Skeletal muscle cell (primary cell): ENCODE data around the gene KRT26.
"Not testable (repeated sequence)": the region's sequence is repeated elsewhere in the genome, so short reads cannot be mapped to it uniquely, and the experiment has no call there.

ENCODE experiments used
- DNase-seq: peaks from one replicate; pipeline ENCODE4 v3.0.0-alpha.2; 2010; ENCODE audit warnings: low read depth
- H3K4me3 ChIP-seq: 2 replicates; pipeline ENCODE4 v1.5.1; 2011; ENCODE audit warnings: low read depth, mild to moderate bottlenecking, control low read depth, low read length, moderate library complexity

Gene KRT26, protein sequence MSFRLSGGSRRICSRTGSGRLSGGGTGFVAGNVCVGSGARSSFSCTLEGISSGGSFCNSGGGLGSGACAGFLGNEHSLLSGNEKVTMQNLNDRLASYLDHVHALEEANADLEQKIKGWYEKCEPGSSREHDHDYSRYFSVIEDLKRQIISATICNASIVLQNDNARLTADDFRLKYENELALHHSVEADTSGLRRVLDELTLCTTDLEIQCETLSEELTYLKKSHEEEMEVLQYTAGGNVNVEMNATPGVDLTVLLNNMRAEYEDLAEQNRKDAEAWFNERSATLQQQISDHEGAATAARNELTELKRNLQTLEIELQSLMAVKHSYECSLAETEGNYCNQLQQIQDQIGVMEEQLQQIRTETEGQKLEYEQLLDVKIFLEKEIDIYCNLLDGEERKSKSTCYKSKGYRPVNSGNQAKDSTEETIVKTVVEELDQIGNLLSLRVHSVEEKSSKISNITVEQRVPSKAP

DNA sequence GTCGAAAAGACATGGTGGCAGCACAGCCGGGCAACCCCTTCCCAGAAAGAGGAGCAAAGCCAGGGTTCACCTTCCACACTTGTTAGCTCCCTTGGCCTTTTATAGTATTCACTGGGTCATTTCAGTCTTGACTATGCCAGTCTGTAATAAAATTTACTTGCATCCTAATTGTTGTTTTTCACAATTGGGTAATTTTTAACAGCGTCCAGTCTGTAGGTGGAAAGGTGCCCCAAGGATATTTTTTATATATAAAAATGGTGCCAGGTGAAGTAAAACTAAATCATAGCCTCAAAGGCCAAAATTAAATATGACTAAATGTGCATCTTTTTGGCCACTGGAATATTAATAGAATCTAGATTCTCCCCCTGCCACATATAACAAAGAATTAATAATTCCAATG lies at the start of gene KRT26:
KRT26 (minus strand) TSS at position 101 of the 400 bp plus-strand sequence; CDS start at position 13, 88 bp downstream.
- no peak within 1 kb of the TSS for H3K4me3 ChIP-seq
- DNase-seq: no peak

DNA sequence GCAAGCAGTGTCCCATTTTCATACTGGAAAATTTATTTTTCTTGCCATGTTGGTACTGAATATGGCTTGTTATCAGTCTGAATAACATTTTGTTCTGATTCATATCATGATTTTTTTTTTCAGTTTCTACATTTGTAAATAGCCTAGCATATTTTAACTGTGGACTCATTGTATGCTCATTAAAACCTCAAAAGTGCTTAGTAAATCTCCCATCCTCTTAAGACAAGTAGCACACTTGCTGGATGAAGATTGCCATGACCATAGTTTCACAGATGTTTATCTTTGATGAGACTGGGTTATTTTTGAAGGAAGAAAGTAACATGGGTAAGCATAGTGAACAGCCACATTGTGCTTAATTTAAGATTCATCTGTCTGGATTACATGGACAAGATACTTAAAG lies 49.5 kb upstream of the KRT26 start:
- DNase-seq: no peak
- H3K4me3 ChIP-seq: no peak overlapping the region

DNA sequence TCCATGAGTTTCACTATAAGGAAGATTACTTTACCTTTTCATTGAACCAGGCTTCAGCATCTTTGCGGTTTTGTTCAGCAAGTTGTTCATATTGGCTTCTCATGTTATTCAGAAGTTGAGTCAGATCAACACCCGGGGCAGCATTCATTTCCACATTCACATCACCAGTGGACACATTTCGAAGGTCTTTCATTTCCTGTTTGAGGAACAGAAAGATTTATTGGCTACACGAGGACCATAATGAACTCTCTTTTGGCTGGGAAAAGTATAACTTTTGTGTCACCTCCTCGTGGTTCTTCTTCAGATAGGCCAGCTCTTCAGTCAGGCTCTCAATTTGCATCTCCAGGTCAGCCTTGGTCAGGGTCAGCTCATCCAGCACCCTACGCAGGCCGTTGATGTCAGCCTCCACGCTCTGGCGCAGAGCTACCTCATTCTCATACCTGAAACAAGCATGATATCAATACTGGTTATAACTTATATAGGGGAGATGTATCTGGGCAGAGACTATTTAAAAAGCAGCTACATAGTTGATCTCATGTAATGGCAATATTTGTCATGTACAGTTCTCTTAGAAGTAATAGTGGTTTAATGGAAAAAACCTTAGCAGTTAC lies 48.3 kb upstream of the KRT26 start:
- no peak for DNase-seq
- H3K4me3 ChIP-seq: no peak overlapping the region

DNA sequence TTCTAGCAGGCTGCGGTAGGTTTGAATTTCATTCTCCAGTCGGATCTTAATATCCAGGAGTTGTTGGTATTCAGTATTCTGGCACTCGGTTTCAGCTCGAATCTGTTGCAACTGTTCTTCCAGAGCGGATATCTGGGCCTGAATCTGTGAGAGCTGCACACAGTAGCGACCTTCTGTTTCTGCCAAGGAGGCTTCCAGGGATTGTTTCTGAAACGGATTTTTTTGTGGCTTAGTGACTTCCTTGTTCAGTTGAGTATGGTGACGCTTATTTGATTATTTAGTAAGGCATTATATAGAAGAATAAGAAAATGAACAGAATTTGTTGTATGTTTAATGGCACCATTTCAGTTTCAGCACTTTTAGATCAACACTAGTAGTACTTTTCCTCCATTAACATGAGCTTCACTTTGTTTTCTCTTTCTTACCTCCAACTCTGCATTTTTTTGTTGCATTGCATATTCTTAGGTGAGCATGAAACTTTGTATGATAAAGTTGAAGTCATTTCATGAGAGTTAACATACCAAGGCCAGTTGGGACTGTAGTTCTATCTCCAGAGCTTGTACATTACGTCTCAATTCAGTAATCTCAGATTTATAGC lies 47.6 kb upstream of the KRT26 start:
- DNase-seq: no peak
- H3K4me3 ChIP-seq: peak overlapping the region; percentile 65

DNA sequence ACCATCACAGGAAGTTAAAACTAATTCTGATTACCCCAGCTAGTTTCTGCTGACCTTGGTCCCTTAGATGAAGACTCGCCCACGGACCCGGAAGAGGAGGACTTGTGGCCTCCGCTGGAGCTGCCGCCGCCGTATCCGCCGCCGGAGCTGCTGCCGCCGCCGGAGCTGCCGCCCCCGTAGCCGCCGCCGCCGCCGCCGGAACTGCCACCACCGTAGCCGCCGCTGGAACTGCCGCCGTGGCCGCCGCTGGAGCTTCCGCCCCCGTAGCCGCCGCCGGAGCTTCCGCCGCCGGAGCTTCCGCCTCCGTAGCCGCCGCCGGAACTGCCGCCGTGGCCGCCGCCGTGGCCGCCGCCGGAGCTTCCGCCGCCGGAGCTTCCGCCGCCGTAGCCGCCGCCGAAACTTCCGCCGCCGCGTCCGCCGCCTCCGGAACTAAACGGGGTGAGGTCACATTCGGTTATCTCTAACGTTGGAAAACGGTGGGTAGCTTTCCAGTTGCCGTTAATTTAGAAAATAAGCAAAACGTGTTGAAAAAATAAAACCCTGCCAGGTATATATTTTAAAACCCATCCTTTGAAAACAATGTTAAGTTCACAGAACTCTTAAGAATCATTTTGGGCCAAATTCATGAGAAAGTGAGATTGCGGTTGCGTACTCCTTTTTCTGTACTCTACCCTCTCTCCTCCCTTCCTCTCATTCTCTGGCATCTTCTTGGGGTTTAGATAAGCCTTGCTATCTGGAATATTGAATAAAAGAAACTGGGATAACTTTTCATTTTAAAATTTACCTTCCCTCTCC lies 46.9 kb upstream of the KRT26 start:
- no peak for DNase-seq
- H3K4me3 ChIP-seq: peak overlapping the region; percentile 70

DNA sequence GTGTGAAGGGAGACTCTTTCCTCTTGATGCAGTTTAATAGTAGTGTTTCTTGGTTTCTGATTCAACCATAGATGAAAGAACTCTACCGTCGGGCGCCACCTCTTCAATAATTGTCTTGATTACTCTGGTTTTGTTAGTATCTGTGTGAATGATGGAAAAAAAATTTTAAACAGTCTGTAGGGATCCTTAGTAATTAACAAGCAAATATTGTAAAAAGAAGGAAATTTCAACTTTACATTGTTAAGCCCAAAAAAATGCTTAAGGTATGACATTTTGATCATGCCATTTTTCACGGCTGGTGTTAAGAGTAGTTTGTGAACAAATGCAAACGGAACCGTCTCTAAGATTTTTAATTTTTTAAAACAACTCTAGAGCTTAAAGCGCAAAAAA lies 46.3 kb upstream of the KRT26 start:
- peak overlapping the region; percentile 70 for H3K4me3 ChIP-seq
- DNase-seq: no peak

DNA sequence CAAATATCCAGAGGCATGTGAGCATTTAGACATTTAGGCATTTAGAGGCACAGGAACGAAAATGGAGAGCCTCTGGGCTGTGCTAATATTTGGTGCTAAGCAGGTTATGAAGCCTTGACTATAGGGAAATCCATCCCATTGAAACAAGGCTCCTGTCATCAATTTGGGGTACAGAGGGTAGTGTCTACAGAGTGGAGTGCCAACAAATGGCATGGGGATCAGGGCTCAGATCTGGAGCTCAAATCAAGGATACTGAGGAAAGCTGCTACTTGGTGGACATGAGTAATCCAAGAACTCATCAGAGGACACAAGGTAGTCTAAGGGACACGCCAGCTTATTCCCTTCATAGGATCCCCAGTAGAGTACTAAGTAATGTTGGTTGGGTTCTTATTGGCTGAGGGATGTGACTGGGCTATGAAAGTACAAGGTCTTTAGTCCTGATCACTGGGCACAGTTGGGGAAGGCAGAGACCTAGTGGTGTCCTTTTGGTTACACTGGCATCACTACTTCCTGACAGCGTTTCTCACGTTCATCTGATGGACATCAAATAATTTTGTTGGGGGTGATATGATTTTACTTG lies 45.2 kb upstream of the KRT26 start:
- no peak overlapping the region for H3K4me3 ChIP-seq
- no peak for DNase-seq

DNA sequence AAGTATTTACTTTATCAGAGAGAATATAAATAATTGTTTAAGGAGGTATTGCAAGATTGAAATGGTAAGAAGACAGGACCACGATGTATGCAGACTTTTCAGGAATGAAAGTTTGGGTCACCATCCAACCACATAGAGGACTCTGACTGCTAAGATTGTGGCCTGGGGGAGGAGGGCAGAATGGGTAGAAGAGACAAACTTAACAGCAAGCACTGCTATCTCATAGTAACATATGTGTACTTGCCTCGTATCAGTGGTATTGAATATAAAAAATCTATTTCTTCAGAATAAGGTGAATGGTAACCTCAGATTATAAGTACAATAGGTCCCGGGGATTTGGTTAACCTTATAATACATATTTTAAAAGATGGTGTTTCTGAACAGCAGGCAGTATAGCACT lies 44.6 kb upstream of the KRT26 start:
- no peak for DNase-seq
- no peak overlapping the region for H3K4me3 ChIP-seq

DNA sequence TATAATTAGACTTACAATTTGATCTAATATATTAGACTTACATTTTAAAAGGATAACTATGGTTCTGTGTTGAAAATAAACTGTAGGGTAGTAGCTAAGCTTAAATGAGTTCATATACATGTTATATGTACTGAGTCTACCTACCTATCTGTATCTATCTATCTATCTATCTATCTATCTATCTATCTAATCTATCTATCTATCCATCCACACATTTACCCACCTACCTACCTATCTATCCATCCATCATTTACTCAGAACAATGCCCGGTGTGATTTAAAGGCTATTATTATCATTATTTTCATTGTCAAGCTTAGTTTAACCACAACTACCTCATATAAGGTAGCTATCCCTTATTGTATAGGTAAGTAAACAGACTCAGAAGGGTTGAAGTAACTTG lies 43.4 kb upstream of the KRT26 start:
- H3K4me3 ChIP-seq: no peak overlapping the region
- DNase-seq: no peak

DNA sequence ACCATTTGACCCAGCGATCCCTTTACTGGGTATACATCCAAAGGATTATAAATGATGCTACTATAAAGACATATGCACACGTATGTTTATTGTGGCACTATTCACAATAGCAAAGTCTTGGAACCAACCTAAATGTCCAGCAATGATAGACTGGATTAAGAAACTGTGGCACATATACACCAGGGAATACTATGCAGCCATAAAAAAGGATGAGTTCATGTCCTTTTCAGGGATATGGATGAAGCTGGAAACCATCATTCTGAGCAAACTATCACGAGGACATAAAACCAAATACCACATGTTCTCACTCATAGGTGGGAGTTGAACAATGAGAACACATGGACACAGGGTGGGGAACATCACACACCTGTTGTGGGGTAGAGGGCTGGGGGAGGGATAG lies 42.7 kb upstream of the KRT26 start:
- not testable (repeated sequence) for H3K4me3 ChIP-seq, DNase-seq

DNA sequence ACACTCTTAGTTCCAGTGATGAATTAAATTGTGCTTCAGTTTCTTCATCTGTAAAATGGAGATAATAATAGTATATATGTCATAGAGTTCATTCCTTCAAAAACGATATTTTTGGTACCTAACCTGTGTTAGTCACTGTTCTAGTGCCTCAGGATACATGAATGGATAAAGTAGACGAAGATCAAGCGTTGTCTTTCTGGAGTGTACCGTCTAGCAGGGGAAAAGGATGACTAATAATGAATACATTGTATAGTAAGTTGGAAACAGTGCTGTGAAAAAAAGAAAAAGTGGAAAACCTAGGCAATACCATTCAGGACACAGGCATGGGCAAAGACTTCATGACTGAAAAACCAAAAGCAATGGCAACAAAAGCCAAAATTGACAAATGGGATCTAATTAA lies 41.8 kb upstream of the KRT26 start:
- DNase-seq: no peak

DNA sequence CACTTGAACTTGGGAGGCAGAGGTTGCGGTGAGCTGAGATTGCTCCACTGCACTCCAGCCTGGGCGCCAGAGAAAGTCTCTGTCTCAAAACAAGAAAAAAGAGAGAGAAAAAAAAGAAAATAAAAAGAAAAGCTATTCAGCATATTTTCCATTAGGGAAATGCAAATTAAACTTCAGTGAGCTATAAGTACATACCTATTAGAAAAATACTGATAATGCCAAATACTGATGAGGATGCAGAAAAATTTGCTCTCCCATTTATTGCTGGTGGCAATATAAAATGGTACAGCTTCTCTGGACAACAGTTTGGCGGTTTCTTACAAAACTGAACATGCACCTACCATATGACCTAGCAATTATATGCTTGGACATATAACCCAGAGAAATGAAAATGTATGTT lies 40.6 kb upstream of the KRT26 start:
- no peak overlapping the region for H3K4me3 ChIP-seq
- no peak for DNase-seq

More for the DNA sequence above, 41.8 kb upstream of the KRT26 start:
- no peak overlapping the region for H3K4me3 ChIP-seq

DNA sequence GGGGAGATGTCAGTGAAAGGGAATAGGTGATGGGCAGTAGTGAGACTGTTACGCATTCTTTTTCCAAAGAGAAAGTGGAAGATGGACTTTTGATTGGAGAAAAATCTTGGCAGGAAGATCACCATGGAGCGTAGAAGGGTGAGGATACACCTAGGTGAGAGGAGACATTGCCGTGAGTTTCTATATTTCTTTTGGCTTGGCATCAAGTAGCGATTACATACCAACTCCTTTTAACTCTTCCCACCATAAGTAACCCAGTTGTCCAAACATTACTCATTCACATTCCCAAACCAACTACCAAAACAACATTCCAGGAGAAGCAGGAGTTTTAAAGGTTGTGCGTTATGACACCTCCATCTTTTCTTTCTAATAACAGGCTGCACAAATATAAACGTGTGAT lies 38.5 kb upstream of the KRT26 start:
- no peak for DNase-seq
- no peak overlapping the region for H3K4me3 ChIP-seq

DNA sequence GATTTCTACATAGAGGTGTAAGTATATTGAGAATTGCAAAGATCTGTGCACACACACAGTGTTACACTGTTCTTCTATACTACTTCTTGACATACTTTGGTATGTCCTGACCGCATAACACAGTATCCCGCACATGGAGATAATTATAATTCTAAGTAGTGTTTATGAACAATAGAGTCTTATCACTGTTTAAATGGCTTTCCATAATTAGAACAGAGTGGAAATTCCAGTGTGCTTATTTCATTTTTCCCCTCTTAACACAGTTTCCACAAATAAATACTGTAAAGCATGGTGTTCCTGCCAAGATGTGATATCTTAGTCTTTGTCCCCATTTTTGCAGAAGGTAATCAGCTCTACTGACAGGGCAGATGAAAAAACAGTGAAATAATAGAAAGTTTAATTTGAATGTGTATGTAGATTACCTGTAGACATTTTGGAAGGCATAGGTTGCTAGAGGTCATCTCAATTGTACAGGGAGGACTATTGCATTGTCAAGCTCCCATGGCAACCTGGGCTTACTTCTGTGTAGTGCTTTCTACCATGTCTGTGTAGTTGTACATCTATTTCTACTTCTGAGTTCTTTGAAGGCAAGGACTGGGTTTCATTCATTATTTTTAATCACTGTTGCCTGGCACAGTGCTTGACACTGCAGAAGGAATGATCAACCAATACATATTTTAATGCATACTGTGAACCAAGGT lies 37.9 kb upstream of the KRT26 start:
- no peak overlapping the region for H3K4me3 ChIP-seq
- no peak for DNase-seq

DNA sequence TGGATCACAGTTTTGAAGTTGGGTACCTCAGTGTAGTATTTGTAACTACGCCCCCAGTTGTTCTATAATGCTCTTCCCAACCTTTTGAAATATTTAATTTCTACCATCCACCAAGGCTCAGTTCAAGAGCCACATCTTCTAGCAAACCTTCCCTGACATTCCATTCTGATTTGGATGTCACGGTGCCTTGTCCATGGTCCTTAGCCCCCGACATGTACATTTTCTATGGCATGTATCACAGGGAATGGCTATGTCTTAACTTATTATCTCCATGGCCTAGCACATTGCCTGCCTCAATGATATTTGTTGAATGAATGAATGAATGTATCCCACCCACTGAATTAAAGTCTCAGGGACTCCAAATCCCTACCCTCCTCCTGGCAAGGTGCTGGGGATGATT lies 34.1 kb upstream of the KRT26 start:
- DNase-seq: no peak
- H3K4me3 ChIP-seq: no peak overlapping the region

DNA sequence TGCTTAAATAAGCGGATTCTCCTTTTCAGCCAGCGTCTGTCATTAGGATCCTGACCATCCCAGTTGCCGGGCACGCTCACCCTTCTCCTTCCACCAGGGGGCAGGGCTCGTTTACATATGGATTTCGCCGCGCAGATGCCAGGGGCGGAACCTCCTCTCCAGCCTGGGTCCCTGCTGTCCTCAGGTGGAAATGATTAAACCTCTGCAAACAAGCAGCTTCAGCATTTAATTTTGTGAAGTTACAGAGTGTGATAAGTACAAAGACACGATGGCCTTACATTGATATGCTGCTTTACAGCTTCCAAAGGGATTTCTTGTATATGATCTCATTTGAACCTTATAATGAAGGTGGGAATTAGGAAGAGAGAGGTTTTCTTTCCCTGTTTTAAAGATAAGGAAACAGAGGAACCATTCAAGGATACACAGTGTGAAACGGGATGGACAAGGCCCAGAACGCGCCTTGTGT lies 31.6 kb upstream of the KRT26 start:
- no peak overlapping the region for H3K4me3 ChIP-seq
- DNase-seq: no peak

DNA sequence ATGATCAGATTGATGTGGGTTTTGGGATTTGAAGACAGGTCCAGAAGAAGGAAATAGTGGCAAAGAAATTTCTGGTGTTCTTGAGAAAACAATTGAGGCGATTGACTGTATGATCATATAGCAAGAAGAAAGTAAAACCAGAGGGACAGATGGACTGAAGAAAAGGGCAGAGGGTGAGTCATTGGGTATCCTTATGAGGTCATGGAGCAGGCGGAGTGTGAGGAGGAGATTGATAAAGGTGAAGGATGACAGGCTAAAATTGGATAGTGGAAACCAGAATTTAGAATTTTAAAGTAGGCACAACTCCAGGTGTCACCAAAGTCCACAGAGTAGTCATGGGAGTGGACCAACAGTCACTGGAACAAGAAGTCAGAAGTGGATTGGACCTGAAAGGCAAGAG lies 29.2 kb upstream of the KRT26 start:
- H3K4me3 ChIP-seq: no peak overlapping the region
- no peak for DNase-seq

DNA sequence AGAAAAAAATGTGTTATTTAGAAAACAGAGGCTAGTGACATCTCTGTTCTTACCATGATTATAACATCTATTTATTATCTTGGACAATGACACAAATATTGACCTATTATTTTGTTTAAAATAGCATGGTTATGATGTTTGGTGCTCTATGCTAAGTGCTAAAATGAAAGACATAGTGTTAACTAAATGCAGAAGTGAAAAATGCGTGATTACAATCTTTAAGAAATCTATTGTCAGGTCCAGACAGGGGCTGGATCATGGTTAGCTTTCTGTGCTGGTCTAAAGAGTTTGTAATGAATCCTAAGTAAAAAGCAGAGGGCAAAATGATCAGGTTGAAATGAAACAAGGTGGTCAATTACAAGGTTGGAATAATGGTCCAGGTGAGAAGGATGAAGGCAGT lies 28.4 kb upstream of the KRT26 start:
- H3K4me3 ChIP-seq: no peak overlapping the region
- DNase-seq: no peak

DNA sequence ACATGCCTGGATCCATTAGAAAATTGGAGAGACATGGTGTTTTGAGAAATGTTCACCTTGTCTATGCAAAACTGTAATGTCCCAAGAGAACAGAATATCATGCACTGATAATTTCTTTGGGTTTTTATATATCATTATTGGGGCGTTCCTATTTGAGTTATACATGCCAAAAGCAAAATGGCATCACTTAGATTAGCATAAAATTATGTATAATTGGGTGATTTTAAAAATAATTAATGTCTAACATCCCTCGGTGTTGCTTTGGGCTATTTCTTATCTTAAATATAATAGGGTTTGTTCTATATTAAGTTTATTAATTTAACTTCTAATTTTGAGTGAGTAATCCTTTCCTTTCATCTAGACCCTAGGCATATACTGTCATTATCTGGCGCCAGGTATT lies 27.9 kb upstream of the KRT26 start, which contains the start of gene KRT28:
KRT28 (minus strand) TSS at position 101 of the 400 bp plus-strand sequence; CDS start at position 35, 66 bp downstream.
- DNase-seq: no peak
- no peak within 1 kb of the TSS for H3K4me3 ChIP-seq
